H1 (cell line): ENCODE data around the gene OR7D4. TPM values are rescaled to one million over a fixed set of nuclear protein-coding genes. Genes with fewer than 3 reads are reported as not detected.

Experiments used
- polyA plus RNA-seq, 7 experiments: library from polyadenylated mRNA; depleted of rRNA in 3 of 7; stranded (reverse) in 5 of 7; unstranded in 2 of 7; fragments of >200 nt in 5 of 7; fragments of 200-250 nt in 2 of 7; gene quantifications; 1 replicate in 5 of 7; 2 replicates in 1 of 7; 4 replicates in 1 of 7; pipeline versions ENCODE4 v1.2.1 to v1.2.3, GENCODE V29; 2011 to 2013; ENCODE audit warnings: missing spikeins in 2 of 7, mixed read lengths in 2 of 7
- total RNA-seq: library from RNA; stranded (reverse); fragmentation: NEBNext Ultra II Directional; extraction: Animal tissue kit (Norgen Biotek cat#: 25700); gene quantifications from 2 replicates; pipeline ENCODE4 v1.2.1, GENCODE V29; 2021

OR7D4 gene
- total and polyA plus RNA-seq, 2 of the 8 experiments (the other 6 are each of a cell fraction or from before 2014, with no cell fraction given), result not detected

Other genes with a start within 250 kb of the OR7D4 start
- 0.17 and 0.25 TPM in 2 replicates for gene MUC16, start 209.2 kb downstream of the OR7D4 start, total RNA-seq
- 0.60 and 0.72 TPM in 2 replicates for gene MUC16, start 209.2 kb downstream of the OR7D4 start, polyA plus RNA-seq (2011; rRNA removed)
- gene OR1M1, start 132.5 kb downstream of the OR7D4 start, total RNA-seq, result not detected in 2 replicates
- 0.12 TPM in 1 of 2 replicates, not detected in the other for gene OR1M1, start 132.5 kb downstream of the OR7D4 start, polyA plus RNA-seq (2011; rRNA removed)
- not detected in 2 replicates for gene OR7G2, start 112.1 kb downstream of the OR7D4 start, total RNA-seq
- not detected in 2 replicates for gene OR7G2, start 112.1 kb downstream of the OR7D4 start, polyA plus RNA-seq (2011; rRNA removed)
- not detected in 2 replicates for gene OR7G1, start 103.8 kb downstream of the OR7D4 start, total RNA-seq
- not detected in 2 replicates for gene OR7G1, start 103.8 kb downstream of the OR7D4 start, polyA plus RNA-seq (2011; rRNA removed)
- not detected in 2 replicates for gene OR7G3, start 92.6 kb downstream of the OR7D4 start, total RNA-seq
- not detected in 2 replicates for gene OR7G3, start 92.6 kb downstream of the OR7D4 start, polyA plus RNA-seq (2011; rRNA removed)
- 41.5 and 42.1 TPM in 2 replicates for gene ZNF317, start 79.2 kb downstream of the OR7D4 start, total RNA-seq
- 20.2 and 22.6 TPM in 2 replicates for gene ZNF317, start 79.2 kb downstream of the OR7D4 start, polyA plus RNA-seq (2011; rRNA removed)
- not detected in 2 replicates for gene OR7D2, start 40.6 kb downstream of the OR7D4 start, total RNA-seq
- 0.02 and 0.06 TPM in 2 replicates for gene OR7D2, start 40.6 kb downstream of the OR7D4 start, polyA plus RNA-seq (2011; rRNA removed)
- gene OR7E24, start 31.3 kb upstream of the OR7D4 start, total RNA-seq, result not detected in 2 replicates
- not detected in 2 replicates for gene OR7E24, start 31.3 kb upstream of the OR7D4 start, polyA plus RNA-seq (2011; rRNA removed)
- gene ZNF699, start 90.2 kb upstream of the OR7D4 start, total RNA-seq, result 3.3 and 3.7 TPM in 2 replicates
- gene ZNF699, start 90.2 kb upstream of the OR7D4 start, polyA plus RNA-seq (2011; rRNA removed), result 1.00 and 1.0 TPM in 2 replicates
- gene ZNF559, start 104.6 kb upstream of the OR7D4 start, total RNA-seq, result 17.6 and 19.0 TPM in 2 replicates
- gene ZNF559, start 104.6 kb upstream of the OR7D4 start, polyA plus RNA-seq (2011; rRNA removed), result 3.2 and 10.2 TPM in 2 replicates
- 5.9 and 7.7 TPM in 2 replicates for gene ZNF177, start 143.4 kb upstream of the OR7D4 start, total RNA-seq
- gene ZNF177, start 143.4 kb upstream of the OR7D4 start, polyA plus RNA-seq (2011; rRNA removed), result 2.1 and 3.1 TPM in 2 replicates
- gene ZNF266, start 216.0 kb upstream of the OR7D4 start, total RNA-seq, result 14.2 and 15.3 TPM in 2 replicates
- gene ZNF266, start 216.0 kb upstream of the OR7D4 start, polyA plus RNA-seq (2011; rRNA removed), result 6.6 and 15.6 TPM in 2 replicates